GM19240 (cell line): ENCODE measurements around the gene PITPNB.

Source experiments
- DNase-seq: peaks from one replicate; pipeline ENCODE4 v3.0.0; 2011; ENCODE audit warnings: low spot score; ENCODE audit not compliant: insufficient read length

Gene PITPNB

GRCh38 chr22:27859336-27859735 is 59.7 kb downstream of the PITPNB start:
- DNase-seq, result no peak

GRCh38 chr22:27858626-27859025 is 60.4 kb downstream of the PITPNB start:
- no peak for DNase-seq

- DNase-seq, result no peak
Observed at GRCh38 chr22:27857443-27857842, 61.6 kb downstream of the PITPNB start.

- DNase-seq, result no peak
Observed at GRCh38 chr22:27856386-27856785, 62.7 kb downstream of the PITPNB start.

- DNase-seq, result no peak
Observed at GRCh38 chr22:27853424-27853823, 65.6 kb downstream of the PITPNB start.

GRCh38 chr22:27851974-27852746 is 66.9 kb downstream of the PITPNB start:
- no peak for DNase-seq

- no peak for DNase-seq
Observed at GRCh38 chr22:27850000-27850521, 69.0 kb downstream of the PITPNB start.

GRCh38 chr22:27848005-27848404 is 71.1 kb downstream of the PITPNB start:
- no peak for DNase-seq

- DNase-seq, result no peak
Observed at GRCh38 chr22:27846910-27847309, 72.1 kb downstream of the PITPNB start.

- DNase-seq, result no peak
Observed at GRCh38 chr22:27846248-27846757, 72.8 kb downstream of the PITPNB start.

GRCh38 chr22:27845644-27846043 is 73.4 kb downstream of the PITPNB start:
- no peak for DNase-seq

GRCh38 chr22:27844656-27845591 is 74.1 kb downstream of the PITPNB start:
- no peak for DNase-seq

- no peak for DNase-seq
Observed at GRCh38 chr22:27844256-27844655, 74.8 kb downstream of the PITPNB start.

GRCh38 chr22:27843441-27843840 is 75.6 kb downstream of the PITPNB start:
- no peak for DNase-seq

GRCh38 chr22:27842669-27843431 is 76.2 kb downstream of the PITPNB start:
- no peak for DNase-seq

GRCh38 chr22:27842201-27842600 is 76.9 kb downstream of the PITPNB start:
- DNase-seq, result no peak

- no peak for DNase-seq
Observed at GRCh38 chr22:27840436-27840835, 78.6 kb downstream of the PITPNB start.

GRCh38 chr22:27839057-27839660 is 79.9 kb downstream of the PITPNB start:
- DNase-seq, result no peak

- DNase-seq, result no peak
Observed at GRCh38 chr22:27836181-27836580, 82.9 kb downstream of the PITPNB start.

GRCh38 chr22:27835446-27835845 is 83.6 kb downstream of the PITPNB start:
- DNase-seq, result no peak
